Fibroblast of skin of right biceps (primary cell): ENCODE results near the gene OXLD1.
"Not testable (repeated sequence)": the region's sequence is repeated elsewhere in the genome, so short reads cannot be mapped to it uniquely, and the experiment has no call there.

ENCODE experiments used
- DNase-seq: peaks from one replicate; pipeline ENCODE4 v3.0.0-alpha.2; 2013

Gene OXLD1

GRCh38 chr17:81648707-81649085, 17.7 kb downstream of the OXLD1 start:
- DNase-seq = no peak

GRCh38 chr17:81648013-81648706, 18.2 kb downstream of the OXLD1 start:
- no peak for DNase-seq

GRCh38 chr17:81647640-81648012, 18.8 kb downstream of the OXLD1 start:
- DNase-seq = no peak

GRCh38 chr17:81646869-81647600, 19.4 kb downstream of the OXLD1 start:
- no peak for DNase-seq

- no peak for DNase-seq
These were observed 21.1 kb downstream of the OXLD1 start for GRCh38 chr17:81644976-81645952.

GRCh38 chr17:81644496-81644895, 21.9 kb downstream of the OXLD1 start:
- DNase-seq = no peak

GRCh38 chr17:81641825-81642489, 24.4 kb downstream of the OXLD1 start:
- DNase-seq = peak; percentile 78

- no peak for DNase-seq
These were observed 26.4 kb downstream of the OXLD1 start for GRCh38 chr17:81640011-81640410.

- no peak for DNase-seq
These were observed 27.7 kb downstream of the OXLD1 start for GRCh38 chr17:81638683-81639082.

GRCh38 chr17:81636505-81637288, 29.7 kb downstream of the OXLD1 start, which contains the start of the genes NPLOC4 and TSPAN10:
Gene NPLOC4 (minus strand): TSS chr17:81637112. CDS start chr17:81636930, 182 bp downstream.
Gene TSPAN10 (plus strand): TSS chr17:81637196. CDS start chr17:81642413, 5,217 bp downstream.
- DNase-seq = peak; percentile 85

- DNase-seq = peak; percentile 58
These were observed 30.4 kb downstream of the OXLD1 start for GRCh38 chr17:81635973-81636504.

- no peak for DNase-seq
These were observed 31.0 kb downstream of the OXLD1 start for GRCh38 chr17:81635431-81635830.

GRCh38 chr17:81631482-81631881, 34.9 kb downstream of the OXLD1 start:
- DNase-seq = no peak

GRCh38 chr17:81630274-81630673, 36.1 kb downstream of the OXLD1 start:
- no peak for DNase-seq

- no peak for DNase-seq
These were observed 44.8 kb downstream of the OXLD1 start for GRCh38 chr17:81621494-81622130.

- DNase-seq = not testable (repeated sequence)
These were observed 48.1 kb downstream of the OXLD1 start for GRCh38 chr17:81618307-81618706.

- DNase-seq = no peak
These were observed 49.5 kb downstream of the OXLD1 start for GRCh38 chr17:81616877-81617276.

- DNase-seq = no peak
These were observed 50.9 kb downstream of the OXLD1 start for GRCh38 chr17:81615401-81615930.
